Measurements from ENCODE around the gene TTC12. TPM values are rescaled to one million over a fixed set of nuclear protein-coding genes. Genes with fewer than 3 reads are reported as not detected.

TTC12 gene
- total and polyA plus RNA-seq, 9 donors: 8.1 to 32.5 (median 25.8) TPM

GRCh38 chr11:113397821-113398220 is 83.4 kb downstream of the TTC12 start:
- Histone ChIP-seq H3K27ac (no peak overlapping the region), H3K9me3 (no peaks in the 10 kb centered on the region), H3K4me1 (ENCODE audit: insufficient read depth) (no peaks in the 10 kb centered on the region), H3K27me3 (no peaks in the 10 kb centered on the region), H3K4me3 (no peak overlapping the region), H3K36me3 (no peaks in the 10 kb centered on the region)
- intact Hi-C loops (cut with DNase I): no loop called here
- DNase-seq: no peak
- TF ChIP-seq POLR2A (IDR thresholded peaks at IDR 0.05) (no peak), CTCF (IDR thresholded peaks at IDR 0.05) (no peak), EP300 (IDR thresholded peaks at IDR 0.05) (no peak)
- 87 to 93% (median 89%) methylated on average over 4 of the region's 4 CpGs for WGBS, 3 donors

DNA sequence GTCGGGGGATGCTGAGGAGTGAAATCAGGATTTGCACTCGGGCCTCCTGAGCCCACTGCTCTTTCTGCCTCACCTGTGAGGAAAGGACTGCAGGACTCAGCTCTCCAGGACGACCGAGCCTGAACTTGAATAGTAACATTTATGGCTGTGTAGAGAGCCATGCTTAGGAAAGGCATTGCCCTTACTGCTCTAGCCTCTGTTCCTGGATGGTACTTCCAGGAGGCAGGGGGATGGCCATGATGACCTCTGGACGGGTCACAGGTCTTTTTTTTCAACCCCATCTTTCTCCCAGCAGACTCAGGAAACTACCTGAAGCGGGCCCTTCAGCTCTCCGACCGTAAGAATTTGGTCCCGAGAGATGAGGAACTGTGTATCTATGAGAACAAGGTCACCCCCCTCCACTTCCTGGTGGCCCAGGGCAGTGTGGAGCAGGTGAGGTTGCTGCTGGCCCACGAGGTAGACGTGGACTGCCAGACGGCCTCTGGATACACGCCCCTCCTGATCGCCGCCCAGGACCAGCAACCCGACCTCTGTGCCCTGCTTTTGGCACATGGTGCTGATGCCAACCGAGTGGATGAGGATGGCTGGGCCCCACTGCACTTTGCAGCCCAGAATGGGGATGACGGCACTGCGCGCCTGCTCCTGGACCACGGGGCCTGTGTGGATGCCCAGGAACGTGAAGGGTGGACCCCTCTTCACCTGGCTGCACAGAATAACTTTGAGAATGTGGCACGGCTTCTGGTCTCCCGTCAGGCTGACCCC is 84.5 kb downstream of the TTC12 start:
- no peaks in the 10 kb centered on the region for H3K4me1 ChIP-seq (ENCODE audit: insufficient read depth)
- H3K4me3 ChIP-seq: no peak overlapping the region
- no peaks in the 10 kb centered on the region for H3K27me3 ChIP-seq
- no peaks in the 10 kb centered on the region for H3K9me3 ChIP-seq
- TF ChIP-seq EP300 (IDR thresholded peaks at IDR 0.05) (no peak), CTCF (IDR thresholded peaks at IDR 0.05) (no peak), POLR2A (IDR thresholded peaks at IDR 0.05) (no peak)
- intact Hi-C loops (cut with DNase I): no loop called here
- no peak for DNase-seq
- no peaks in the 10 kb centered on the region for H3K36me3 ChIP-seq
- no peak overlapping the region for H3K27ac ChIP-seq
- 84 to 88% (median 85%) methylated on average over 24 of the region's 24 CpGs for WGBS, 3 donors

- H3K4me3 ChIP-seq: no peak overlapping the region
- intact Hi-C loops (cut with DNase I): no loop called here
- no peaks in the 10 kb centered on the region for H3K27me3 ChIP-seq
- 59 to 66% (median 63%) methylated on average over 5 of the region's 5 CpGs for WGBS, 3 donors
- no peak overlapping the region for H3K27ac ChIP-seq
- no peaks in the 10 kb centered on the region for H3K4me1 ChIP-seq (ENCODE audit: insufficient read depth)
- no peak for TF ChIP-seq POLR2A (IDR thresholded peaks at IDR 0.05)
- TF ChIP-seq CTCF (IDR thresholded peaks at IDR 0.05): no peak
- TF ChIP-seq EP300 (IDR thresholded peaks at IDR 0.05): no peak
- no peaks in the 10 kb centered on the region for H3K36me3 ChIP-seq
- DNase-seq: no peak
- no peaks in the 10 kb centered on the region for H3K9me3 ChIP-seq
Measured at GRCh38 chr11:113400631-113401230, 86.3 kb downstream of the TTC12 start.

- no peak overlapping the region for H3K4me3 ChIP-seq
- no peak for DNase-seq
- intact Hi-C loops (cut with DNase I): no loop called here
- WGBS, 3 donors: 31 to 42% (median 35%) methylated on average over 2 of the region's 2 CpGs
- no peaks in the 10 kb centered on the region for H3K9me3 ChIP-seq
- H3K4me1 ChIP-seq (ENCODE audit: insufficient read depth): no peaks in the 10 kb centered on the region
- TF ChIP-seq CTCF (IDR thresholded peaks at IDR 0.05): no peak
- no peak for TF ChIP-seq EP300 (IDR thresholded peaks at IDR 0.05)
- no peak for TF ChIP-seq POLR2A (IDR thresholded peaks at IDR 0.05)
- H3K27ac ChIP-seq: no peak overlapping the region
- H3K36me3 ChIP-seq: no peaks in the 10 kb centered on the region
- H3K27me3 ChIP-seq: no peaks in the 10 kb centered on the region
Measured at GRCh38 chr11:113401718-113402117, 87.3 kb downstream of the TTC12 start.
